ENCODE results near the gene B4GALT6. TPM values are rescaled to one million over a fixed set of nuclear protein-coding genes. Genes with fewer than 3 reads are reported as not detected.
A peak's percentile ranks its signal among the peaks of the same experiment; 100 is the strongest.

The B4GALT6 gene
- total RNA-seq, 1 experiment from 2014 or later = 16.1 TPM

GRCh38 chr18:31686572-31686971, 2.2 kb upstream of the B4GALT6 start (continued):
- no peak for TF ChIP-seq SP1 (IDR thresholded peaks at IDR 0.05; ENCODE audit: low read depth)
- TF ChIP-seq TCF7L2 (IDR thresholded peaks at IDR 0.05; ENCODE audit: borderline replicate concordance, extremely low read depth, insufficient read depth, insufficient read length) = no peak
- TF ChIP-seq SIN3A (IDR thresholded peaks at IDR 0.05; ENCODE audit: low read depth) = no peak
- TF ChIP-seq SRF (IDR thresholded peaks at IDR 0.05; ENCODE audit: low read depth) = no peak
- no peak for TF ChIP-seq EGR1 (IDR thresholded peaks at IDR 0.05; ENCODE audit: low read depth)
- TF ChIP-seq CEBPB (IDR thresholded peaks at IDR 0.05; ENCODE audit: low read depth) = no peak
- TF ChIP-seq ATF3 (IDR thresholded peaks at IDR 0.05) = no peak
- no peak for TF ChIP-seq JUND (IDR thresholded peaks at IDR 0.05)

GRCh38 chr18:31685097-31686082, 1.0 kb upstream of the B4GALT6 start:
- Histone ChIP-seq H3K36me3 (ENCODE audit: control insufficient read depth in 1 of 2, insufficient read depth in 2 of 2, low read length in 2 of 2) (no peaks in the 10 kb centered on the region), H3K27ac (ENCODE audit: low read depth, low read length) (peak overlapping the region; percentile 83), H3K9ac (ENCODE audit: low read length) (peak overlapping the region; percentile 52), H3K79me2 (ENCODE audit: insufficient read depth, low read length) (peaks cover 14% of the 10 kb centered on the region), H2AFZ (ENCODE audit: low read depth, low read length, poor library complexity, severe bottlenecking) (peak overlapping the region; percentile 84), H4K20me1 (ENCODE audit: insufficient read depth) (no peaks in the 10 kb centered on the region), H3K4me2 (ENCODE audit: low read length) (peak overlapping the region; percentile 79), H3K9me2 (ENCODE audit: insufficient read depth) (no peaks in the 10 kb centered on the region), H3K27me3 (ENCODE audit: insufficient read depth, low read length) (no peaks in the 10 kb centered on the region), H3K9me3 (ENCODE audit: control insufficient read depth in 1 of 2, insufficient read depth in 1 of 2, low read depth in 1 of 2, low read length in 2 of 2) (no peaks in the 10 kb centered on the region; a peak in 1 of 4 replicates), H3K4me1 (ENCODE audit: control insufficient read depth in 1 of 2, insufficient read depth in 2 of 2, low read length in 2 of 2) (peaks cover 4 to 49% of the 10 kb centered on the region in 2 experiments), H3K4me3 (replicated peaks in 1 of 2; ENCODE audit: low read depth in 1 of 2, low read length in 2 of 2) (peak overlapping the region; percentile 53 to 63)
- ATAC-seq (peak; percentile 81), DNase-seq (ENCODE audit: low read depth, low spot score) (peak; percentile 44)
- ChIA-PET CTCF (no interaction called here), POLR2A (no interaction called here), RAD21 (ENCODE audit: low non-redundant PET in 1 of 2, low total read pairs in 2 of 2, uncharacterized antibody in 2 of 2, unreplicated experiment in 2 of 2) (interaction anchor here (0.6 to 0.8 kb wide), 2 partner anchors 34 to 75 kb away, joined by 3 to 5 read pairs; no protein-coding TSS in a partner anchor)
- intact Hi-C loops (cut with micrococcal nuclease) = no loop called here
- no TSS peak for BruUV-seq (replicated peaks)
- TF ChIP-seq ATF3 (IDR thresholded peaks at IDR 0.05) (no peak), SIN3A (IDR thresholded peaks at IDR 0.05; ENCODE audit: low read depth) (no peak), EZH2phosphoT487 (IDR thresholded peaks at IDR 0.05; ENCODE audit: borderline replicate concordance) (no peak), ZFX (IDR thresholded peaks at IDR 0.05) (peak; percentile 87), CBX3 (IDR thresholded peaks at IDR 0.05; ENCODE audit: low read depth) (no peak), JUND (IDR thresholded peaks at IDR 0.05) (no peak), EZH2 (IDR thresholded peaks at IDR 0.05) (no peak), EGR1 (IDR thresholded peaks at IDR 0.05; ENCODE audit: low read depth) (peak; percentile 37; the same call in 1 of the 2 replicates), CTCF (IDR thresholded peaks at IDR 0.05 in 2 of 3, conservative IDR thresholded peaks at IDR 0.05 in 1 of 3; ENCODE audit: borderline replicate concordance in 1 of 3, insufficient read depth in 1 of 3, low read depth in 2 of 3, low read length in 2 of 3) (peak; percentile 23 to 48 (median 28); a peak in 5 of 6 replicates), REST (IDR thresholded peaks at IDR 0.05; ENCODE audit: low read depth) (no peak), ZBTB33 (IDR thresholded peaks at IDR 0.05; ENCODE audit: extremely low read depth, insufficient replicate concordance, low read length) (no peak)
